GM12892 (cell line): ENCODE measurements around the gene CFHR5.

Source experiments
- POLR2A ChIP-seq: IDR thresholded peaks from 2 replicates; pipeline ENCODE4 v1.6.1; 2011; ENCODE audit warnings: low read depth, low read length, control low read depth
- TAF1 ChIP-seq: IDR thresholded peaks from 2 replicates; pipeline ENCODE4 v1.6.1; 2011; ENCODE audit warnings: low read depth, mild to moderate bottlenecking, control low read depth, low read length, borderline replicate concordance

DNA sequence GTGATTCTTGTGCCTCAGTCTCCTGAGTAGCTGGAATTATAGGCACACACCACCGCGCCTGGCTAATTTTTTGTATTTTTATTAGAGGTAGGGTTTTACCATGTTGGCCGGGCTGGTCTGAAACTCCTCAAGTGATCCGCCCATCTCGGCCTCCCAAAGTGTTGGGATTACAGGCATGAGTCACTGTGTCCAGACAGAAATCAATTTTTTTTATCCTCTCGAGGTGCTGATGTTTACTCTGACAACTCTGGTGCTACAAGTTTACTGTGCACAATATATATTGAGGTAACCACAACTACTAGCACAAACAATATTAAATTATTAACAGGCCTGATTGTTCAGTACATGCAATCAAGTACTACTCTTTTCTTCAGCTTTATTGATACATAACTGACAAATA lies 50.0 kb downstream of the CFHR5 start:
- TF ChIP-seq TAF1: no peak
- TF ChIP-seq POLR2A: no peak
